MCF 10A (cell line): Measurements from ENCODE around the gene KHK. TPM values are rescaled to one million over a fixed set of nuclear protein-coding genes. Genes with fewer than 3 reads are reported as not detected.

Experiments
- BruUV-seq: library from RNA; stranded (reverse); fragments of 400-500 nt; replicated peaks from 2 replicates; lab custom pipeline; 2021; lab: Mats Ljungman, UMichigan
- CTCF ChIA-PET: fragments of 300-600 bp; sonication (Branson Sonifier 250); formaldehyde crosslinking; extraction: SDS; loops from one replicate; lab custom pipeline; 2021; ENCODE audit warnings: antibody characterized with exemption, inconsistent platforms; lab: Yijun Ruan, JAX
- POLR2A ChIA-PET: fragments of 300-600, 350-650 bp; sonication (Branson Sonifier 250); formaldehyde crosslinking; extraction: SDS; loops from one replicate; lab custom pipeline; 2020; ENCODE audit warnings: antibody characterized with exemption, inconsistent platforms; lab: Yijun Ruan, JAX
- DNase-seq: peaks from one replicate; pipeline ENCODE4 v3.0.0-alpha.2; 2018; ENCODE audit not compliant: unreplicated experiment
- H3K27ac Mint-ChIP-seq: one replicate; pipeline ENCODE4 v1.8.0; 2022; ENCODE audit warnings: mild to moderate bottlenecking, low read depth, mixed read lengths; ENCODE audit not compliant: unreplicated experiment
- H3K27me3 Mint-ChIP-seq: one replicate; pipeline ENCODE4 v1.8.0; 2022; ENCODE audit warnings: mixed read lengths; ENCODE audit not compliant: insufficient read depth, unreplicated experiment
- H3K36me3 Mint-ChIP-seq: one replicate; pipeline ENCODE4 v1.8.0; 2022; ENCODE audit warnings: mild to moderate bottlenecking, moderate library complexity, mixed read lengths; ENCODE audit not compliant: insufficient read depth, unreplicated experiment
- H3K4me1 Mint-ChIP-seq: one replicate; pipeline ENCODE4 v1.8.0; 2022; ENCODE audit warnings: mixed read lengths; ENCODE audit not compliant: insufficient read depth, unreplicated experiment
- H3K4me3 Mint-ChIP-seq: one replicate; pipeline ENCODE4 v1.8.0; 2022; ENCODE audit warnings: mild to moderate bottlenecking, moderate library complexity, mixed read lengths; ENCODE audit not compliant: unreplicated experiment
- H3K9me3 Mint-ChIP-seq: one replicate; pipeline ENCODE4 v1.8.0; 2022; ENCODE audit warnings: mixed read lengths; ENCODE audit not compliant: unreplicated experiment
- intact Hi-C: fragments of 100-400 bp; cut with micrococcal nuclease; formaldehyde crosslinking; loops from 2 replicates; pipeline ENCODE4 v1.14.1; 2022
- total RNA-seq: library from RNA; stranded (reverse); gene quantifications from 2 replicates; pipeline ENCODE4 v1.2.3, GENCODE V29; 2022
- TF ChIP-seq, protein P1 (sequence below): fragments of 200-600 bp; IDR thresholded peaks from one replicate; pipeline ENCODE4 v1.8.0; 2022; ENCODE audit warnings: antibody characterized with exemption, mild to moderate bottlenecking; ENCODE audit not compliant: unreplicated experiment

The KHK gene
- total RNA-seq, 1 experiment from 2014 or later = 2.6 TPM

DNA sequence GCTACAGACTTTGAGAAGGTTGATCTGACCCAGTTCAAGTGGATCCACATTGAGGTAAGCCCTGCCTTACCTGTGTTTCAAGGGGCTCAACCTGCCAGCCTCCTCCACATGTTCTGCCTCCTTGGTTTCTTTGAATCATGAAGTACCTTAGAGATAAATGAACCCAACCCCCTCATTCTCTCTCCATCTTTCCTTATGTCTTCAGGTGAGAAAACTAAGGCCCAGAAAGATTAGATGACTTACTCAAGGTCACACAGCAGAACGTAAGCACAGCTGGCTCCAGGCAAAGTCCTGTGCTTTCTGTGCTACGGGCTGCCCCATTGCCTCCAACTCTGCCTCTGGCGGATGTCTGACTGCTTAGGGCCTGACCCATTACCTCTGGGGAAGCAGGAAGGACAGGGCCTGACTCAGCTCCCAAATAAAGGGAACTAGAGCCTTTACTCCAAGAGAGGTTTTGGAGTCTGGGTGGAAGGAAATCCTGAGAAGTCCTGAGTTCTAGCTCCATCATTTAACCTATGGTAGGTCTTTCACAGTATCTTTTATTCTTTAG is 10.3 kb downstream of the KHK start:
- ChIA-PET POLR2A (interaction anchor here (0.7 to 2.2 kb wide), 7 partner anchors 33 to 226 kb away, joined by 3 to 7 read pairs (median 3); partner anchors contain the start of gene SLC30A3), CTCF (interaction anchor here (0.8 to 10.4 kb wide), 8 partner anchors 9 to 207 kb away, joined by 3 to 96 read pairs (median 12); partner anchors contain the start of genes KHK and TRIM54)
- no peak for DNase-seq
- Mint-ChIP-seq H3K4me1 (no peaks in the 10 kb centered on the region), H3K4me3 (no peak overlapping the region), H3K9me3 (no peaks in the 10 kb centered on the region), H3K36me3 (no peaks in the 10 kb centered on the region), H3K27me3 (no peaks in the 10 kb centered on the region), H3K27ac (no peak overlapping the region)
- BruUV-seq = no TSS peak
- TF ChIP-seq, protein P1, sequence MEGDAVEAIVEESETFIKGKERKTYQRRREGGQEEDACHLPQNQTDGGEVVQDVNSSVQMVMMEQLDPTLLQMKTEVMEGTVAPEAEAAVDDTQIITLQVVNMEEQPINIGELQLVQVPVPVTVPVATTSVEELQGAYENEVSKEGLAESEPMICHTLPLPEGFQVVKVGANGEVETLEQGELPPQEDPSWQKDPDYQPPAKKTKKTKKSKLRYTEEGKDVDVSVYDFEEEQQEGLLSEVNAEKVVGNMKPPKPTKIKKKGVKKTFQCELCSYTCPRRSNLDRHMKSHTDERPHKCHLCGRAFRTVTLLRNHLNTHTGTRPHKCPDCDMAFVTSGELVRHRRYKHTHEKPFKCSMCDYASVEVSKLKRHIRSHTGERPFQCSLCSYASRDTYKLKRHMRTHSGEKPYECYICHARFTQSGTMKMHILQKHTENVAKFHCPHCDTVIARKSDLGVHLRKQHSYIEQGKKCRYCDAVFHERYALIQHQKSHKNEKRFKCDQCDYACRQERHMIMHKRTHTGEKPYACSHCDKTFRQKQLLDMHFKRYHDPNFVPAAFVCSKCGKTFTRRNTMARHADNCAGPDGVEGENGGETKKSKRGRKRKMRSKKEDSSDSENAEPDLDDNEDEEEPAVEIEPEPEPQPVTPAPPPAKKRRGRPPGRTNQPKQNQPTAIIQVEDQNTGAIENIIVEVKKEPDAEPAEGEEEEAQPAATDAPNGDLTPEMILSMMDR = no peak
- intact Hi-C loops = no loop called here

DNA sequence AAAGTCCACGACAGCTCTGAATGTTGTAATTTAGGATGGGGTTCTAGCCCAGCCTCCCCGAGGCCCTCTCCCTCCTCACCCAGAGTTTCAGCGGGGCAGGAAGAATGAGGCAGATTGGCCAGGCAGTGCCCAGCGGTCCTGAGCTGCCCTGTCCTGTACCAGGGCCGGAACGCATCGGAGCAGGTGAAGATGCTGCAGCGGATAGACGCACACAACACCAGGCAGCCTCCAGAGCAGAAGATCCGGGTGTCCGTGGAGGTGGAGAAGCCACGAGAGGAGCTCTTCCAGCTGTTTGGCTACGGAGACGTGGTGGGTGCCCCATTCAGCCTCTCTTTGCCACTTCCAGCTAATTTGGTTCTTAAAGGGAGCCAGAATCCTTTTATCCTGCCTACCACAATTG is 10.8 kb downstream of the KHK start:
- BruUV-seq = no TSS peak
- POLR2A ChIA-PET = interaction anchor here (0.6 to 2.2 kb wide), 6 partner anchors 33 to 225 kb away, joined by 3 to 7 read pairs (median 3); no protein-coding TSS in a partner anchor
- intact Hi-C loops = no loop called here
- CTCF ChIA-PET = interaction anchor here (0.8 to 10.4 kb wide), 8 partner anchors 10 to 206 kb away, joined by 3 to 96 read pairs (median 10); partner anchors contain the start of genes KHK and TRIM54
- Mint-ChIP-seq H3K27me3 (no peaks in the 10 kb centered on the region), H3K4me3 (no peak overlapping the region), H3K4me1 (no peaks in the 10 kb centered on the region), H3K9me3 (no peaks in the 10 kb centered on the region), H3K27ac (no peak overlapping the region), H3K36me3 (no peaks in the 10 kb centered on the region)
- no peak for DNase-seq
- TF ChIP-seq, protein P1 = no peak

DNA sequence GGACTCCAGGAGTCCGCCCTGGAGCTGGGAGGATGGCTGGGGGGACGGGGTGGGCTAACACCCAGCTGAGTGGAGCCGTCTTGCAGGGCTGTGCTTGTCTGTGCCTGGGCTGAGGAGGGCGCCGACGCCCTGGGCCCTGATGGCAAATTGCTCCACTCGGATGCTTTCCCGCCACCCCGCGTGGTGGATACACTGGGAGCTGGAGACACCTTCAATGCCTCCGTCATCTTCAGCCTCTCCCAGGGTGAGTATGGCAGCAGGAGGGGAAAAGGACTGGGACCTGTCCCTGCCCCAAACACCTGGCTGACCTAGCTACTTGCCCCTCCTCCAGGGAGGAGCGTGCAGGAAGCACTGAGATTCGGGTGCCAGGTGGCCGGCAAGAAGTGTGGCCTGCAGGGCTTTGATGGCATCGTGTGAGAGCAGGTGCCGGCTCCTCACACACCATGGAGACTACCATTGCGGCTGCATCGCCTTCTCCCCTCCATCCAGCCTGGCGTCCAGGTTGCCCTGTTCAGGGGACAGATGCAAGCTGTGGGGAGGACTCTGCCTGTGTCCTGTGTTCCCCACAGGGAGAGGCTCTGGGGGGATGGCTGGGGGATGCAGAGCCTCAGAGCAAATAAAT is 12.9 kb downstream of the KHK start:
- Mint-ChIP-seq H3K27me3 (no peaks in the 10 kb centered on the region), H3K9me3 (no peaks in the 10 kb centered on the region), H3K27ac (no peak overlapping the region), H3K4me1 (no peaks in the 10 kb centered on the region), H3K36me3 (no peaks in the 10 kb centered on the region), H3K4me3 (no peak overlapping the region)
- POLR2A ChIA-PET = interaction anchor here (2.8 kb wide), 1 partner anchor 92 kb away, joined by 9 read pairs; no protein-coding TSS in a partner anchor
- CTCF ChIA-PET = interaction anchor here (0.6 to 10.4 kb wide), 23 partner anchors 8 to 209 kb away, joined by 3 to 96 read pairs (median 4); partner anchors contain the start of genes ATRAID, SLC5A6, TRIM54 and UCN
- BruUV-seq = no TSS peak
- TF ChIP-seq, protein P1 = no peak
- intact Hi-C loops = no loop called here
- DNase-seq = no peak

DNA sequence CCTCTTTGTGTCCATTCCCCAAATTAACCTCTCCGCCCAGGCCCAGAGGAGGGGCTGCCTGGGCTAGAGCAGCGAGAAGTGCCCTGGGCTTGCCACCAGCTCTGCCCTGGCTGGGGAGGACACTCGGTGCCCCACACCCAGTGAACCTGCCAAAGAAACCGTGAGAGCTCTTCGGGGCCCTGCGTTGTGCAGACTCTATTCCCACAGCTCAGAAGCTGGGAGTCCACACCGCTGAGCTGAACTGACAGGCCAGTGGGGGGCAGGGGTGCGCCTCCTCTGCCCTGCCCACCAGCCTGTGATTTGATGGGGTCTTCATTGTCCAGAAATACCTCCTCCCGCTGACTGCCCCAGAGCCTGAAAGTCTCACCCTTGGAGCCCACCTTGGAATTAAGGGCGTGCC is 13.5 kb downstream of the KHK start:
- ChIA-PET CTCF (interaction anchor here (0.7 to 10.4 kb wide), 15 partner anchors 9 to 208 kb away, joined by 3 to 96 read pairs (median 4); partner anchors contain the start of genes ATRAID, SLC5A6, TRIM54 and UCN), POLR2A (interaction anchor here (2.8 kb wide), 1 partner anchor 92 kb away, joined by 9 read pairs; no protein-coding TSS in a partner anchor)
- intact Hi-C loops = no loop called here
- no peaks in the 10 kb centered on the region for H3K36me3 Mint-ChIP-seq
- no peak for DNase-seq
- no peaks in the 10 kb centered on the region for H3K27me3 Mint-ChIP-seq
- TF ChIP-seq, protein P1 = no peak
- H3K4me3 Mint-ChIP-seq = no peak overlapping the region
- no peaks in the 10 kb centered on the region for H3K9me3 Mint-ChIP-seq
- H3K4me1 Mint-ChIP-seq = no peaks in the 10 kb centered on the region
- no TSS peak for BruUV-seq
- H3K27ac Mint-ChIP-seq = no peak overlapping the region
